BLaER1 treated with 17β-estradiol and CSF1 and Interleukin-3, amounts not matched to agents 10 nM and 100 nM (cell line): ENCODE results near the gene NDRG2.
"Not testable (repeated sequence)": the region's sequence is repeated elsewhere in the genome, so short reads cannot be mapped to it uniquely, and the experiment has no call there.

Experiments used
- H3K27ac ChIP-seq, 11 experiments: shearing (Covaris generic); formaldehyde crosslinking; 2 replicates each; pipeline ENCODE4 v1.8.1; 2022
- H3K27me3 ChIP-seq, 11 experiments: shearing (Covaris generic); formaldehyde crosslinking; 2 replicates each; pipeline ENCODE4 v1.8.1; 2022
- H3K36me3 ChIP-seq, 11 experiments: shearing (Covaris generic); formaldehyde crosslinking; 2 replicates each; pipeline ENCODE4 v1.8.1; 2022
- H3K4me1 ChIP-seq, 10 experiments: shearing (Covaris generic); formaldehyde crosslinking; 2 replicates each; pipeline ENCODE4 v1.8.1; 2022
- H3K4me2 ChIP-seq, 11 experiments: shearing (Covaris generic); formaldehyde crosslinking; 2 replicates each; pipeline ENCODE4 v1.8.1; 2022
- H3K4me3 ChIP-seq, 10 experiments: shearing (Covaris generic); formaldehyde crosslinking; 2 replicates each; pipeline ENCODE4 v1.8.1; 2022
- H3K9ac ChIP-seq, 11 experiments: shearing (Covaris generic); formaldehyde crosslinking; 2 replicates each; pipeline ENCODE4 v1.8.1; 2022
- H3K9me3 ChIP-seq, 11 experiments: shearing (Covaris generic); formaldehyde crosslinking; replicated peaks in 1 of 11; 2 replicates each; pipeline ENCODE4 v1.8.1; 2022
- H4K20me1 ChIP-seq, 11 experiments: shearing (Covaris generic); formaldehyde crosslinking; 2 replicates each; pipeline ENCODE4 v1.8.1; 2022
- Cebpa-rat ChIP-seq, 11 experiments: shearing (Covaris generic); IDR thresholded peaks; 2 replicates each; pipeline ENCODE4 v1.8.1; 2022

NDRG2 gene

GRCh38 chr14:20996521-20996920 is 28.3 kb downstream of the NDRG2 start:
- TF ChIP-seq Cebpa-rat (IDR thresholded peaks at IDR 0.05): no peak
- Histone ChIP-seq H3K4me1 (peaks cover 5 to 15% (median 6%) of the 10 kb centered on the region in 10 experiments), H3K27ac (no peak overlapping the region), H3K27me3 (no peaks in the 10 kb centered on the region), H3K4me3 (no peak overlapping the region), H3K9me3 (no peaks in the 10 kb centered on the region), H3K36me3 (peaks cover 58 to 69% (median 63%) of the 10 kb centered on the region in 11 experiments), H3K4me2 (no peak overlapping the region), H3K9ac (no peak overlapping the region), H4K20me1 (peaks cover 0 to 14% (median 5%) of the 10 kb centered on the region in 11 experiments; a peak in 4 of 22 replicates)

GRCh38 chr14:20989787-20990600 is 34.9 kb downstream of the NDRG2 start, which contains the start of gene METTL17:
Gene METTL17 (plus strand): TSS chr14:20989980. CDS start chr14:20990003, 23 bp downstream.
- Histone ChIP-seq H3K4me1 (peaks cover 23 to 70% (median 39%) of the 10 kb centered on the region in 10 experiments), H3K4me2 (peak within 1 kb of the TSS; percentile 76 to 99 (median 93)), H3K27me3 (no peaks in the 10 kb centered on the region), H3K36me3 (peaks cover 32 to 40% (median 36%) of the 10 kb centered on the region in 11 experiments), H3K9me3 (no peaks in the 10 kb centered on the region), H3K4me3 (peak within 1 kb of the TSS; percentile 65 to 97 (median 90)), H3K9ac (peak within 1 kb of the TSS; percentile 76 to 85 (median 81)), H4K20me1 (peaks cover 0 to 22% (median 5%) of the 10 kb centered on the region in 11 experiments; a peak in 4 of 22 replicates), H3K27ac (peak within 1 kb of the TSS; percentile 39 to 82 (median 79); a peak in 21 of 22 replicates)
- no peak for TF ChIP-seq Cebpa-rat (IDR thresholded peaks at IDR 0.05)

DNA sequence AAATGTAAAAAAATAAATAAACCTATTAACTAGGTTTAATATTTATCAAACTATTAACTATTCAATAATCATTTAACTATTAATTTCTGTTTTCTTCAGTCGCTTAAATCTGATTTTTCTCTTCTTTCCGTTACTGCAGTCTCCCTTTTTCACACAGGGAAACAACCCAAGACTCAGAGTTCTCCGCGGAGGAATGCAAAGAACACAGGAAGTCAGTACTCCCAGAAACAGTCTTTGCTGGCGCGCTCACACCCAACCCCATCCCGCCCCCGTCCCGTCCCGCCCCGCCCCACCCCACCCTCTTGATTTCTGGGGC is 35.4 kb downstream of the NDRG2 start:
- peak overlapping the region; percentile 40 to 94 (median 72) for H3K4me3 ChIP-seq
- H3K27me3 ChIP-seq: no peaks in the 10 kb centered on the region
- H3K4me2 ChIP-seq: peak overlapping the region; percentile 72 to 97 (median 82)
- no peaks in the 10 kb centered on the region for H3K9me3 ChIP-seq
- H4K20me1 ChIP-seq: peaks cover 0 to 22% (median 3%) of the 10 kb centered on the region in 11 experiments; a peak in 4 of 22 replicates
- H3K27ac ChIP-seq: peak overlapping the region; percentile 39 to 79 (median 67); a peak in 19 of 22 replicates
- H3K4me1 ChIP-seq: peaks cover 23 to 74% (median 39%) of the 10 kb centered on the region in 10 experiments
- H3K36me3 ChIP-seq: peaks cover 27 to 34% (median 31%) of the 10 kb centered on the region in 11 experiments
- peak overlapping the region; percentile 46 to 85 (median 61); a peak in 20 of 22 replicates for H3K9ac ChIP-seq
- no peak for TF ChIP-seq Cebpa-rat (IDR thresholded peaks at IDR 0.05)

- H3K4me3 ChIP-seq: peak overlapping the region; percentile 35 to 94 (median 61); a peak in 19 of 20 replicates
- TF ChIP-seq Cebpa-rat (IDR thresholded peaks at IDR 0.05): no peak
- H3K27ac ChIP-seq: peak overlapping the region; percentile 39 to 72 (median 67); a peak in 19 of 22 replicates
Measured at GRCh38 chr14:20988717-20989470, 36.0 kb downstream of the NDRG2 start.

GRCh38 chr14:20986811-20987210 is 38.0 kb downstream of the NDRG2 start:
- Histone ChIP-seq H3K9me3 (no peaks in the 10 kb centered on the region), H4K20me1 (peaks cover 0 to 14% (median 3%) of the 10 kb centered on the region in 11 experiments; a peak in 4 of 22 replicates), H3K36me3 (peaks cover under 1 to 8% (median 4%) of the 10 kb centered on the region in 11 experiments; a peak in 20 of 22 replicates), H3K9ac (peak overlapping the region in 1 of 11 experiments; percentile 31; a peak in 1 of 22 replicates), H3K4me2 (peak overlapping the region in 5 of 11 experiments; percentile 42 to 94 (median 60); a peak in 10 of 22 replicates), H3K27me3 (no peaks in the 10 kb centered on the region), H3K4me3 (no peak overlapping the region), H3K27ac (peak overlapping the region in 4 of 11 experiments; percentile 26 to 71 (median 47); a peak in 7 of 22 replicates), H3K4me1 (peaks cover 21 to 63% (median 34%) of the 10 kb centered on the region in 10 experiments)
- TF ChIP-seq Cebpa-rat (IDR thresholded peaks at IDR 0.05): no peak

More at GRCh38 chr14:20988717-20989470, 36.0 kb downstream of the NDRG2 start:
- H3K9me3 ChIP-seq: no peaks in the 10 kb centered on the region
- H3K4me1 ChIP-seq: peaks cover 23 to 74% (median 39%) of the 10 kb centered on the region in 10 experiments
- no peaks in the 10 kb centered on the region for H3K27me3 ChIP-seq
- H3K36me3 ChIP-seq: peaks cover 21 to 29% (median 25%) of the 10 kb centered on the region in 11 experiments
- peaks cover 0 to 22% (median 3%) of the 10 kb centered on the region in 11 experiments; a peak in 4 of 22 replicates for H4K20me1 ChIP-seq
- peak overlapping the region; percentile 72 to 97 (median 82) for H3K4me2 ChIP-seq
- H3K9ac ChIP-seq: peak overlapping the region; percentile 46 to 85 (median 61); a peak in 20 of 22 replicates

DNA sequence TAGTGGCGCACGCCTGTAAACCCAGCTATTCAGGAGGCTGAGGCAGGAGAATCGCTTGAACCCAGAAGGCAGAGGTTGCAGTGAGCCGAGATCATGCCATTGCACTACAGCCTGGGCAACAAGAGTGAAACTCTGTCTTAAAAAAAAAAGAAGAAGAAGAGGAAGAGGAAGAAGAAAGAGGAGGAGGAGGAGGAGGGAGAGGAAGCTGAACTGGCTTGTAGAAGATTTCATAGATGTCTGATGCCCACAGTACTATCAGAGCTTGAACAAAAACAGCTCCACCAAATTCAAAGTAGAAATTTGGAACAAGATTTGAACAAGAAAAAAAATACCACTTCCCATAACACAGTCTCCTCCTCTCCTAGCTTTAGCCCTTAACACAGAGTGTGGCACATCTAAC is 39.2 kb downstream of the NDRG2 start:
- H3K9ac ChIP-seq, H3K27me3 ChIP-seq, H3K4me3 ChIP-seq, H3K9me3 ChIP-seq, H3K36me3 ChIP-seq, H4K20me1 ChIP-seq: not testable (repeated sequence)
- Histone ChIP-seq H3K4me2 (peak overlapping the region in 6 of 11 experiments; percentile 9 to 94 (median 52); a peak in 11 of 22 replicates), H3K4me1 (peaks cover 9 to 51% (median 22%) of the 10 kb centered on the region in 10 experiments), H3K27ac (peak overlapping the region in 3 of 11 experiments; percentile 26 to 71 (median 67); a peak in 6 of 22 replicates)

DNA sequence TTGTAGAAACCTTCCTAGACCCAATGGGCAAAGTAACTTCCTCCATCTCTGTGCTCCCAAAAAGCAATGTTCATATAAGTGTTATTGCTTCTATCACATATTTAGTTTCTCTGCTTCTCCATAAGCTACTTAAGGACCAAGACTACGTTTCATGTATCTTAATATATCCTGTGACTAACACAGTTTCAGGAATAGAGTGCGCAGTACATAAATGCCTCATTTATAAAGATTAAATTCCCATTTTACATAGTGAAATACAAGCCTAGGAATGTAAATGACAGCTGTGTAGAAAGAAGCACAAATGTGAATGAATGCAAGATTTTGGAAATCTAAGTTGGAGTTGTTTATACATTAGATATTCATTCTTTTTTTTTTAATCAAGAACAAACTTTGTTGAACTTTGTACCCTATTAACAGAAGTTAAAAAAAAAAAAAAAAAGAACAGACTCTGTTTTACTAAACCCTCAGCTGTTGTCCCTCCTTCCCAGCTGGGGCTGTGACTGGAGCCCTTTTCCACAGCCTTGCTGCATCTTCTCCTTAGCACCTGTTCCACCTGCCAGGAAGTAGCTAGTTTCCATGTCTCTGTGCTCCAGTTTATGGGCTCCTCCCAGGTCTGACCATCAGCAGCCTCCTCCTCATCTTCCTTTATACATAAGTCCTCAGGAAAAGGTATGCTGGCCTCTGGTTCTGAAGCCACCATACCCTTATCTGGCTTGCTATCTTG is 42.1 kb downstream of the NDRG2 start:
- no peak overlapping the region for H3K4me3 ChIP-seq
- no peak overlapping the region for H3K4me2 ChIP-seq
- no peak overlapping the region for H3K27ac ChIP-seq
- H3K4me1 ChIP-seq: peaks cover 0 to 33% (median 10%) of the 10 kb centered on the region in 10 experiments; a peak in 10 of 20 replicates
- no peaks in the 10 kb centered on the region for H3K36me3 ChIP-seq
- no peaks in the 10 kb centered on the region for H4K20me1 ChIP-seq
- H3K9me3 ChIP-seq: no peaks in the 10 kb centered on the region
- no peak overlapping the region for H3K9ac ChIP-seq
- no peaks in the 10 kb centered on the region for H3K27me3 ChIP-seq
- TF ChIP-seq Cebpa-rat (IDR thresholded peaks at IDR 0.05): no peak

DNA sequence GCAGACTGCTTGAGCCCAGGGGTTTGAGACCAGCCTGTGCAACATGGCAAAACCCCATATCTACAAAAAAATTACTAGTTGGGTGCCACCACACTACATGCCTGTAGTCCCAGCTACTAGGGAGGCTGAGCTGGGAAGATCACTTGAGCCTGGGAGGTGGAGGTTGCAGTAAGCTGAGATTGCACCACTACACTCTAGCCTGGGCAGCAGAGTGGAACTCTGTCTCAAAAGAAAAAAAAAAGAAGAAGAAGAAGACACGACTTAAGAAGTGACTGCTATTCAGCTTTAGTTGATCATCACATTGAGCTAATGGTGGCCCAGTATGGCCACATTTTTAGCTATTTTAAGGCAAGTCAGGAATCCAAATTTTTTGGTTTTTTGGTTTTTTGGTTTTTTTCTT is 44.0 kb downstream of the NDRG2 start:
- Histone ChIP-seq H3K4me3 (no peak overlapping the region), H3K4me1 (peaks cover 0 to 14% (median 5%) of the 10 kb centered on the region in 10 experiments; a peak in 10 of 20 replicates), H3K27ac (no peak overlapping the region), H3K9ac (no peak overlapping the region), H4K20me1 (no peaks in the 10 kb centered on the region), H3K36me3 (no peaks in the 10 kb centered on the region), H3K4me2 (no peak overlapping the region), H3K9me3 (no peaks in the 10 kb centered on the region), H3K27me3 (no peaks in the 10 kb centered on the region)
- TF ChIP-seq Cebpa-rat (IDR thresholded peaks at IDR 0.05): no peak
